ENCODE data around the gene KRTAP5-8.
"Not testable (repeated sequence)": the region's sequence is repeated elsewhere in the genome, so short reads cannot be mapped to it uniquely, and the experiment has no call there.

The KRTAP5-8 gene

DNA sequence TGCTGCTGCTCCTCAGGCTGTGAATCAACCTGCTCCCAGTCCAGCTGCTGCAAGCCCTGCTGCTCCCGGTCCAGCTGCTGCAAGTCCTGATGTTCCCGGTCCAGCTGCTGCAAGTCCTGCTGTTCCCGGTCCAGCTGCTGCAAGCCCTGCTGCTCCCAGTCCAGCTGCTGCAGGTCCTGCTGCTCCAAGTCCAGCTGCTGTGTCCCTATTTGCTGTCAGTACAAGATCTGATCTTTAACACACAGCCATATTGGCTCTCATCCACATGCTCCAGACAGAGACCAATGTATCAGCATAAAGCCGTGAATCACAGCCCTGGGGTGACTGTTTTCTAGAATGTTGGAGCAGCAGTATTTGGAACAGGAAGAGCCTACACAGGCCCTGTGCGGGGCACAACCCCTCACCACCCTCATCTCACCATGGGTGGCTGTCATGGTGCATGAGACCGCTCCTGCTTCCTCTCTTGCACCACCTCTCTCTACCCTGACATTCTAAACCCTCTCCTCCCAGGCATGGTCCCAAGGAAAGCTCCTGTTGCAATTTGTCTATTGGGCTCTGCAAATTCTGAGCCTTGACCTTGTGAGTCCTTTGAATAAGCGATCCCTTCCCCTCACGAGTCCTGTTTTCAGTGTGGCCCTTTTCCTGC is 31.0 kb downstream of the KRTAP5-8 start:
- ChIA-PET CTCF (interaction anchor here (2.1 kb wide), 1 partner anchor 12 kb away, joined by 9 read pairs; no protein-coding TSS in a partner anchor), POLR2A (no interaction called here)
- H3K4me3 ChIP-seq (ENCODE audit: low read depth, low read length): no peak overlapping the region
- TF ChIP-seq, protein P1, sequence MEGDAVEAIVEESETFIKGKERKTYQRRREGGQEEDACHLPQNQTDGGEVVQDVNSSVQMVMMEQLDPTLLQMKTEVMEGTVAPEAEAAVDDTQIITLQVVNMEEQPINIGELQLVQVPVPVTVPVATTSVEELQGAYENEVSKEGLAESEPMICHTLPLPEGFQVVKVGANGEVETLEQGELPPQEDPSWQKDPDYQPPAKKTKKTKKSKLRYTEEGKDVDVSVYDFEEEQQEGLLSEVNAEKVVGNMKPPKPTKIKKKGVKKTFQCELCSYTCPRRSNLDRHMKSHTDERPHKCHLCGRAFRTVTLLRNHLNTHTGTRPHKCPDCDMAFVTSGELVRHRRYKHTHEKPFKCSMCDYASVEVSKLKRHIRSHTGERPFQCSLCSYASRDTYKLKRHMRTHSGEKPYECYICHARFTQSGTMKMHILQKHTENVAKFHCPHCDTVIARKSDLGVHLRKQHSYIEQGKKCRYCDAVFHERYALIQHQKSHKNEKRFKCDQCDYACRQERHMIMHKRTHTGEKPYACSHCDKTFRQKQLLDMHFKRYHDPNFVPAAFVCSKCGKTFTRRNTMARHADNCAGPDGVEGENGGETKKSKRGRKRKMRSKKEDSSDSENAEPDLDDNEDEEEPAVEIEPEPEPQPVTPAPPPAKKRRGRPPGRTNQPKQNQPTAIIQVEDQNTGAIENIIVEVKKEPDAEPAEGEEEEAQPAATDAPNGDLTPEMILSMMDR (IDR thresholded peaks at IDR 0.05; ENCODE audit: insufficient read depth, low read length, missing control alignments): no peak
- DNase-seq (ENCODE audit: low read depth, low spot score): no peak

DNA sequence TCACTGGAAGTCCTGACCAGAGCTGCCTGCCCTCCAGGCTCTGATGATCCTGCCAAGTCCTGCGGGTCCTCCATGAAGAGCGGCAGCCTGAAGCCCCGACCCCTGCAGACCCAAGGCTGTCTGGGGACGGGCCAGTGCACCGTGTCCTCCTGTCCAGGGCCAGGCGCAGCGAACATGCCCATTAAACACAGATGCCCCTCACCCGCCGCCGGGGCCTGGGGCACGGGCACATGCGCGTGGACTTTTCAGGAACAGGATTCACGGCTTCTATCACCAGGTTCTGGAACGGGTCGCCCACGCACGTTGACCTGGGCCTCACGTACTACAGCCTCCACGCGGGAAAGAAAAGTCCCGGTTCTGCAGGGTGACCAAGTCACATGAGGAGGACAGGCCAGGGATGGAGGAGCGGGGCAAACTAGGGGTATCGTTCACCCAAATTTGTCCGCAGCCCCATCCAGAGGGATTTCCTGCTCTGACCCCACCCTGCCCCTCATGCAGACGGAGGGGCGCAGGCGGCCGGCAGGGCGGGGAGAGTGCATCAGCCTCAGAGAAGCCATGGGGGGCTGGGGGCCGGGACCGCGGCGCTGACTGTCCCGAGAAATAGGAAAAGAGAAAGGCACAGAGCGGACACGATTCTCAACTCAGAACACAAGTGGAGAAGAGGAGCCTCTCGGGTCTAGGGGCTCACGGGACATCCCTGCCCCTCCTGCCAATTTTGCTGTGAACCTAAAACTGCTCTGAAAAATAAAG is 33.5 kb downstream of the KRTAP5-8 start:
- POLR2A ChIA-PET; DNase-seq (ENCODE audit: low read depth, low spot score); CTCF ChIA-PET; H3K4me3 ChIP-seq (ENCODE audit: low read depth, low read length): not testable (repeated sequence)

DNA sequence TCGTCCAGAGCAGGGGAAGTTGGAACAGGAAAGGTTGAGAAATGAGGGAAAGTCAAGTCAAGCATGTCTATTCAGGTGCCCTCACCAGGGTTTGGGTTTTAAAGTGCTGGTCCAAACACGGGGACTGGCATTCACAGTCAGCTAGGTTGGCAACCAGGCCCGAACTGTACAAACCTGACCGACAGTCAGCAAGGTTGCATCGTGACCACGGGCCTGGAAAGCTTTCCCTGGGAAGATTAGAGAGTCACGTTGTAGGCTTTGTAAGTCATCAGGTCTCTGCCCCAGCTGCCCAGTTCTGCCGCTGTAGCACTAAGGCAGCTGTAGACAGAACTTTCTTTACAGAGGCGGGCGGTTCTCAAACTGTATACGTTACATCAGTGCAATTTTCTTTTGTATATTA is 35.0 kb downstream of the KRTAP5-8 start:
- CTCF ChIA-PET: interaction anchor here (0.6 to 1.4 kb wide), 2 partner anchors 9 to 11 kb away, joined by 3 to 4 read pairs; no protein-coding TSS in a partner anchor
- no peak overlapping the region for H3K4me3 ChIP-seq (ENCODE audit: low read depth, low read length)
- POLR2A ChIA-PET: no interaction called here
- no peak for DNase-seq (ENCODE audit: low read depth, low spot score)
- TF ChIP-seq, protein P1 (IDR thresholded peaks at IDR 0.05; ENCODE audit: insufficient read depth, low read length, missing control alignments): no peak

DNA sequence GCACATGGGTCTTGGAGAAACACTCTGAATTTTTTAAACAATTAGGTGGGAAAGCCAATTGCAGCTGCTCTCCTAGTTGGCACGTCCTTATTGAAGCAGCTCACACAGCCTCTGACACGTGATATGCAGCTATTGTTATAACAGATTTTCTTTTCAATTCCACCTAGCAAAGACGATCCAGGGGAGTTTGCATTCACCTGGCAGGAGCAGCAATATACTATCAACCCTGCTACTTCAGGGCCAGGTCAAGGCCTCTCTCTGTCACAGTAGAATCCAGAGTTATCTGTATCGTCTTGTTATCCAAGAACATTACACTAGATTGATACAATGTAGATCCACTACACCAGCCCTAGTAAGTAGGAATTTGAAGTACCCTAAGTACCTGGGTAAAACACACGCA is 36.6 kb downstream of the KRTAP5-8 start:
- no peak for DNase-seq (ENCODE audit: low read depth, low spot score)
- CTCF ChIA-PET: no interaction called here
- POLR2A ChIA-PET: no interaction called here
- TF ChIP-seq, protein P1 (IDR thresholded peaks at IDR 0.05; ENCODE audit: insufficient read depth, low read length, missing control alignments): no peak
- no peak overlapping the region for H3K4me3 ChIP-seq (ENCODE audit: low read depth, low read length)

DNA sequence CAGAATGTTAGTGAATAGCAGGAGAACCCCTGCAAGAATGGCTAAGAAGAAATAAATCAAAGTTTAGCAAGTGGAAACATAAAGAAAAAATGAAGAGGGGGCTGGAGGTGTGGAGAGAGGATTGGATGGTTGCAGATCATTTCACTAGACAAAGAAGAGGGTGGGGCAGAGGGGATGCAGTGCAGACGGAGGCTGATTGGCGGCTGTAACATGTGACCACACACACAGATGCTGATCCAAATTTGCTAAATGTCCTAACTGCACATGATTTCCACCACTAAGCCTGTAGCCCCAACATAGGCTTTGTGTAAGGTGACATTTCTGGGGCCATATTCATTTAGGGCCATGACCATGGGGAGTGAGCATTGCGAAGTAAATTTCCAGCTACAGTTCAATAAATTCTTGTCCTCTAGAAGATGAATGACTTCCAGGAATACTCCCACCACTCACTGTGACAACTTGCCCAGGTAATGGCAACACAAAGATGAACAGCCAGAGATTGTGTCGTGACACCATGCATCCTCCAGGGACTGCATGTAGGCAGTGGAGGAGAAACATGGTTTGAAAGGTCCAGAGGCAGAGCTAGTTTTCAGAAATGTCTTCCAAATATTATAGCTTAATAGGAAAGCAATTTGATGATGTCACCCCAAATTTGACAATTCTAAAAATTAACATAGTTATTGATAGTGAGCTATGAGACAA is 38.0 kb downstream of the KRTAP5-8 start:
- CTCF ChIA-PET: interaction anchor here (0.6 to 1.1 kb wide), 2 partner anchors 8 to 11 kb away, joined by 3 read pairs; no protein-coding TSS in a partner anchor
- no peak for DNase-seq (ENCODE audit: low read depth, low spot score)
- no peak overlapping the region for H3K4me3 ChIP-seq (ENCODE audit: low read depth, low read length)
- TF ChIP-seq, protein P1 (IDR thresholded peaks at IDR 0.05; ENCODE audit: insufficient read depth, low read length, missing control alignments): no peak
- POLR2A ChIA-PET: no interaction called here

DNA sequence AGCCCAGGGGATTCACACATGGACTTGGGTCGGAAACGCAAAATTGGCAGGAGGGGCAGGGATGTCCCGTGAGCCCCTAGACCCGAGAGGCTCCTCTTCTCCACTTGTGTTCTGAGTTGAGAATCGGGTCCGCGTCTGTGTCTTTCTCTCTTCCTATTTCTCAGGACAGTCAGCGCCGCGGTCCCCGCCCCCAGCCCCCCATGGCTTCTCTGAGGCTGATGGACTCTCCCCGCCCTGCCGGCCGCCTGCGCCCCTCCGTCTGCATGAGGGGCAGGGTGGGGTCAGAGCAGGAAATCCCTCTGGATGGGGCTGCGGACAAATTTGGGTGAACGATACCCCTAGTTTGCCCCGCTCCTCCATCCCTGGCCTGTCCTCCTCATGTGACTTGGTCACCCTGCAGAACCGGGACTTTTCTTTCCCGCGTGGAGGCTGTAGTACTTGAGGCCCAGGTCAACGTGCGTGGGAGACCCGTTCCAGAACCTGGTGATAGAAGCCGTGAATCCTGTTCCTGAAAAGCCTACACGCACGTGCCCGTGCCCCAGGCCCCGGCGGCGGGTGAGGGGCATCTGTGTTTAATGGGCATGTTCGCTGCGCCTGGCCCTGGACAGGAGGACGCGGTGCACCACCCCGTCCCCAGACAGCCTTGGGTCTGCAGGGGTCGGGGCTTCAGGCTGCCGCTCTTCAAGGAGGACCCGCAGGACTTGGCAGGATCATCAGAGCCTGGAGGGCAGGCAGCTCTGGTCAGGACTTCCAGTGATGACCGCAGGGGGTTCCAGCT is 39.1 kb downstream of the KRTAP5-8 start:
- CTCF ChIA-PET; H3K4me3 ChIP-seq (ENCODE audit: low read depth, low read length); POLR2A ChIA-PET; DNase-seq (ENCODE audit: low read depth, low spot score): not testable (repeated sequence)
